Stimulated activated CD8-positive, alpha-beta memory T cell treated with anti-CD3 and anti-CD28 coated beads, Interleukin-12 subunit alpha, Interleukin-12 subunit beta, amount 100 ng/mL, for 24 hours (primary cell): ENCODE data around the gene TAF11L11.
"Not testable (repeated sequence)": the region's sequence is repeated elsewhere in the genome, so short reads cannot be mapped to it uniquely, and the experiment has no call there.

Source experiments
- DNase-seq: peaks from one replicate; pipeline ENCODE4 v3.0.0-alpha.2; 2020; ENCODE audit errors: extremely low read depth

Gene TAF11L11

DNA sequence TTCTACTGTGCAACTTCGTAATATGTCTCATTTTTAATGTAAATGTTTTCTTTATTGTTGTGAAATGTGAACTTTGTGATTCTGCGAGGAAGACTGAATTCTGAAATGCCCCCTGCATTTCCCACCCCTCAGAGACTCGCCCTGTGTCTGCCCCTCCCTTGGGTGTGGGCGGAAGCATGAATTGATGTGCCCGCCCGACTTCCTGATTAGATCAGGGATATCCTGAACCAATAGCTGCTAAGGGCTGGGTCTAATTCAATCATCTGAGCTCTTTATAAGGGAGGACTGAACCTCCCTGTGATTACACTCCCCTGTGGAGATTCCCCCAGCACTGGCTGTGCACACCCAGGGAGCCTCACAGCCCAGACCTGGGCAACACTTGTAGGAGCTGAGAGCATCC, at the start of gene TAF11L11:
Gene TAF11L11 (plus strand): TSS at position 304 of the 400 bp plus-strand sequence.
- not testable (repeated sequence) for DNase-seq

DNA sequence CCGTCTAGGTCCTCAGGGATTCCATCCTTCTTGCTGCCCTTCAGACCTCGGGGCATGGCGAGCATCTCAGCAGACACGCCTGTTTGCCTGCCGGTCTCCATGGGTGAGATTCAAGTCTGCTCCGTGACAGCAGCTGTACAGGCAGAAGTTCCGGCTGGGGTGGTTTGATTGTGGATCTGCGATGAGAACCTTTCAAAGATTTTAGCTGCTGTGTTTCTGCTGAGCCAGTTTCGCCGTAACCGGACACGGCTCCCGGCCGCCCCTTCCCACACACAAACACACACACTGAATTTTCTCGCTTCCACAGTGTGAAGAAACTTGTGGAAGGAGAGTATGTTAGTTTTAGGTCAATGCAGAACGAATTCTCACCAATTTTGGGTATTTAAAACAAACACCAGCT, 18.3 kb upstream of the TAF11L11 start, which contains the start of gene TAF11L7:
Gene TAF11L7 (minus strand): TSS at position 101 of the 400 bp plus-strand sequence.
- DNase-seq, result not testable (repeated sequence)

DNA sequence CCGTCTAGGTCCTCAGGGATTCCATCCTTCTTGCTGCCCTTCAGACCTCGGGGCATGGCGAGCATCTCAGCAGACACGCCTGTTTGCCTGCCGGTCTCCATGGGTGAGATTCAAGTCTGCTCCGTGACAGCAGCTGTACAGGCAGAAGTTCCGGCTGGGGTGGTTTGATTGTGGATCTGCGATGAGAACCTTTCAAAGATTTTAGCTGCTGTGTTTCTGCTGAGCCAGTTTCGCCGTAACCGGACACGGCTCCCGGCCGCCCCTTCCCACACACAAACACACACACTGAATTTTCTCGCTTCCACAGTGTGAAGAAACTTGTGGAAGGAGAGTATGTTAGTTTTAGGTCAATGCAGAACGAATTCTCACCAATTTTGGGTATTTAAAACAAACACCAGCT, 13.1 kb upstream of the TAF11L11 start, which contains the start of gene TAF11L8:
Gene TAF11L8 (minus strand): TSS at position 101 of the 400 bp plus-strand sequence.
- DNase-seq, result not testable (repeated sequence)

DNA sequence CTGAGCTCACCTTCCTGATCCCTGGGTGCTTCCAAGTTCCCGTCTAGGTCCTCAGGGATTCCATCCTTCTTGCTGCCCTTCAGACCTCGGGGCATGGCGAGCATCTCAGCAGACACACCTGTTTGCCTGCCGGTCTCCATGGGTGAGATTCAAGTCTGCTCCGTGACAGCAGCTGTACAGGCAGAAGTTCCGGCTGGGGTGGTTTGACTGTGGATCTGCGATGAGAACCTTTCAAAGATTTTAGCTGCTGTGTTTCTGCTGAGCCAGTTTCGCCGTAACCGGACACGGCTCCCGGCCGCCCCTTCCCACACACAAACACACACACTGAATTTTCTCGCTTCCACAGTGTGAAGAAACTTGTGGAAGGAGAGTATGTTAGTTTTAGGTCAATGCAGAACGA, 9.7 kb upstream of the TAF11L11 start, which contains the start of gene TAF11L9:
Gene TAF11L9 (minus strand): TSS at position 140 of the 400 bp plus-strand sequence.
- not testable (repeated sequence) for DNase-seq

DNA sequence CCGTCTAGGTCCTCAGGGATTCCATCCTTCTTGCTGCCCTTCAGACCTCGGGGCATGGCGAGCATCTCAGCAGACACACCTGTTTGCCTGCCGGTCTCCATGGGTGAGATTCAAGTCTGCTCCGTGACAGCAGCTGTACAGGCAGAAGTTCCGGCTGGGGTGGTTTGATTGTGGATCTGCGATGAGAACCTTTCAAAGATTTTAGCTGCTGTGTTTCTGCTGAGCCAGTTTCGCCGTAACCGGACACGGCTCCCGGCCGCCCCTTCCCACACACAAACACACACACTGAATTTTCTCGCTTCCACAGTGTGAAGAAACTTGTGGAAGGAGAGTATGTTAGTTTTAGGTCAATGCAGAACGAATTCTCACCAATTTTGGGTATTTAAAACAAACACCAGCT, 6.3 kb upstream of the TAF11L11 start, which contains the start of gene TAF11L10:
Gene TAF11L10 (minus strand): TSS at position 101 of the 400 bp plus-strand sequence.
- not testable (repeated sequence) for DNase-seq

DNA sequence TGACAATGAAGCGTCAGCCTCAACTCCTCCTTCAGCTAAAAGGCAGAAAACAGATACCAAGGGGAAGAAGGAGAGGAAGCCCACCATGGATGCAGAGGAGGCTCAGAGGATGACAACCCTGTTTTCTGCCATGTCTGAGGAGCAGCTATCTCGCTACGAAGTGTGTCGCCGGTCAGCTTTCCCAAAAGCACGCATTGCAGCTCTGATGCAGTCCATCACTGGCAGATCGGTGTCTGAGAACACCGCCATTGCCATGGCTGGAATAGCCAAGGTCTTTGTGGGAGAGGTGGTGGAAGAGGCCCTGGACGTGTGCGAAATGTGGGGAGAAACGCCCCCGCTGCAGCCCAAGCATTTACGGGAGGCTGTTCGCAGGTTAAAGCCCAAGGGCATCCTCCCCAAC, 968 bp downstream of the TAF11L11 start:
- DNase-seq, result no peak

DNA sequence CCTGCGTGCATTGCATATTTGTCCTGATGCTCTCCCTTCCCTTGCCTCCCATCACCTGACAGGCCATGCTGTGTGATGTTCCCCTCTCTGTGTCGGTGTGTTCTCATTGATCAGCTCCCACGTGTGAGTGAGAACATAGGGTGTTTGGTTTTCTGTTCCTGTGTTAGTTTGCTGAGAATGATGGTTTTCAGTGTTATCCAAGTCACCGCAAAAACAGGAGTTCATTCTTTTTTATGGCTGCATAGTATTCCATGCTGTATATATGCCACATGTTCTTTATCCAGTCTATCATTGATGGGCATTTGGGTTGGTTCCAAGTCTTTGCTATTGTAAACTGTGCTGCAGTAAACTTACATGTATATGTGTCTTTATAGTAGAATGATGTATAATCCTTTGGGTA, 3.5 kb downstream of the TAF11L11 start:
- not testable (repeated sequence) for DNase-seq

DNA sequence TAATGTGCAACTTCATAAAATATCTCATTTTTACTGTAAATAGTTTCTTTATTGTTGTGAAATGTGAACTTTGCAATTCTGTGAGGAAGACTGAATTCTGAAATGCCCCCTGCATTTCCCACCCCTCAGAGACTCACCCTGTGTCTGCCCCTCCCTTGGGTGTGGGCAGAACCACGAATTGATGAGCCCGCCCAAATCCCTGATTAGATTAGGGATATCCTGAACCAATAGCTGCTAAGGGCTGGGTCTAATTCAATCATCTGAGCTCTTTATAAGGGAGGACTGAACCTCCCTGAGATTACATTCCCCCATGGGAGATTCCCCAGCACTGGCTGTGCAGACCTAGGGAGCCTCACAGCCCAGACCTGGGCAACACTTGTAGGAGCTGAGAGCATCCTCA, 6.1 kb downstream of the TAF11L11 start, which contains the start of gene TAF11L12:
Gene TAF11L12 (plus strand): TSS at position 301 of the 400 bp plus-strand sequence.
- DNase-seq, result not testable (repeated sequence)

DNA sequence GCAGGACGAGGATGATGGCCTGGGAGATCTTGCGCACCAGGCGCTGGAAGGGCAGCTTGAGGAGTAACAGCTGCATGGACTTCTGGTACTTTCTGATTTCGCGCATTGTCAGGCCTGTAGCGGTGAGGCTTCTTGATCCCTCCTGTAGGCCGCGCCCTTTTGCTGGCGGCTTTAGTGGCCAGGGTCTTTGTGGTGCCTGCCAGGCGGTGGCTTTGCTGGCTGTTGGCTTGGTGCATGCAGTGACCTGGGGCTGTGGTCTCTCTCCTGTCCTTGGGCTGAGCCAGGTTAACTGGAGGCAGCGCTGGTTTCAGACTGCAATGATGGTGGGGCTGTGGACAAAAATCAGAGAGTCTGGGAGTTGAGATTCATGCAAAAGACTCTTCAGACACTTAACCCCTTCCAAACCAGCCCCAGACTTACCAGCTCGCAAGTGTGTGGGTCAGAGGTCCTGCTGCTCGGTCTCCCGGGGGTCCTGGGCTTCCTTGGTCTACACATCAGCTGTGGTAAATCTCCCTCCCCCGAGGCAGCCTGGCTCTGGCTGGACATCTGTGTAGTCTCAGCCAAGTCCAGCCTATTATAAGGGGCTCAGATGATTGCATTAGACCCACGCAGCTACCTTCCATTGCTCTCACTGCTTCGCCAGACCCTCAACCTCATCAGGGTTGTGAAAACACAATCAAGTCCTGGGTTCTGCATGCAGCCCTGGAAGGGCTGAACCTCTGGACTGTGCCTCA, 11.1 kb downstream of the TAF11L11 start:
- no peak for DNase-seq

DNA sequence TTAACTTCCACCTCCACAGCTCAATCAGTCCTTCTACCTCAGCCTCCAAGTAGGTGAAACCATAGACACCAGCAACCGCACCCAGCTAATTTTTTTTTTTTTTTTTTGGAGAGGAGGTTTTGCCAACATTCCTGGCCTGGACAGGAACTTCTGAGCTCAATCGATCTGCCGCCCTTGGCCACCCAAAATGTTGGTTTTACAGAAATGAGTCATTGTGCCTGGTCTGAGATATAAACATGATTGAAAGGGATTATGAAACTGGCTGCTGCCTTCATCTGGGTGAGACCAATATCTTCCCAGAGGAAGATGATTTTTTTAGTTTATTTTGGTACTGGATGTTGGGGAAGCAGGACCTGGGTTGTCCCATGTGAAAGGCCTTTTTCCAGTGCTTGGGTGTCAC, 15.4 kb downstream of the TAF11L11 start:
- no peak for DNase-seq

DNA sequence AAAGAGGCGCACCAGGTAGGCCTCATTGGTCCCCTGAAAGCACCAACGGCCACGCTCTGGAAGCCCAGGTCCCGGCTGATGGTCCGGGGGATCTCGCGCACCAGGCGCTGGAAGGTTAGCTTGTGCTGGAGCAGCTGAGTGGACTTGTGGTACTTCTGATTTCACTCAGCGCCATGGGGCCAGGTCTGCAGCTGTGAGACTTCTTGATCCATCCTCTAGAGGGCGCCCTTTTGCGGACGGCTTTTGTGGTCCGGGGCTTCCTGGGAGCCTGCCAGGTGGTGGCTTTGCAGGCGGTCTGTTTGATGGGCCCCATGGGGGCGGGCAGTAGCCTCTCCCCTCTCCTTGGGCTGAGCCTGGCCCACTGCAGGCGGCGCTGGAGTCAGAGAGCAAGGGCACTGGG, 16.6 kb downstream of the TAF11L11 start:
- no peak for DNase-seq

DNA sequence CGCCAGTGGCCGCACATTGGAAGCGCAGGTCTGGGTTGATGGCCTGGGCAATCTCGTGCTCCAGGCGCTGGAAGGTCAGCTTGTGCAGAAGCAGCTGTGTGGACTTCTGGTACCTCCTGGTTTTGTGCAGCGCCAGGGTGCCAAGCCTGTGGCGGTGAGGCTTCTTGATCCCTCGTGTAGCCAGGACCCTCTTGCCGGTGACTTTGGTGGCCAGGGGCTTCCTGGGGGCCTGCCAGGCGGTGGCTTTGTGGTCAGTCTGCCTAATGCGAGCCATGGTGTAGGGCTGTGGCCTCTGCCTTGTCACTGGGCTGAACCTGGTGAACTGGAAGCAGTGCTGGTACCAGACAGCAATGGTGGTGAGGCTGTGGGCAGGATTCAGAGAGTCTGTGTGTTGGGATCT, 21.7 kb downstream of the TAF11L11 start:
- DNase-seq, result no peak

DNA sequence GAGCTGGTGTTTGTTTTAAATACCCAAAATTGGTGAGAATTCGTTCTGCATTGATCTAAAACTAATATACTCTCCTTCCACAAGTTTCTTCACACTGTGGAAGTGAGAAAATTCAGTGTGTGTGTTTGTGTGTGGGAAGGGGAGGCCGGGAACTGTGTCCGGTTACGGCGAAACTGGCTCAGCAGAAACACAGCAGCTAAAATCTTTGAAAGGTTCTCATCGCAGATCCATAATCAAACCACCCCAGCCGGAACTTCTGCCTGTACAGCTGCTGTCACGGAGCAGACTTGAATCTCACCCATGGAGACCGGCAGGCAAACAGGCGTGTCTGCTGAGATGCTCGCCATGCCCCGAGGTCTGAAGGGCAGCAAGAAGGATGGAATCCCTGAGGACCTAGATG, 27.8 kb downstream of the TAF11L11 start, which contains the start of gene TAF11L13:
Gene TAF11L13 (plus strand): TSS at position 301 of the 400 bp plus-strand sequence.
- not testable (repeated sequence) for DNase-seq

DNA sequence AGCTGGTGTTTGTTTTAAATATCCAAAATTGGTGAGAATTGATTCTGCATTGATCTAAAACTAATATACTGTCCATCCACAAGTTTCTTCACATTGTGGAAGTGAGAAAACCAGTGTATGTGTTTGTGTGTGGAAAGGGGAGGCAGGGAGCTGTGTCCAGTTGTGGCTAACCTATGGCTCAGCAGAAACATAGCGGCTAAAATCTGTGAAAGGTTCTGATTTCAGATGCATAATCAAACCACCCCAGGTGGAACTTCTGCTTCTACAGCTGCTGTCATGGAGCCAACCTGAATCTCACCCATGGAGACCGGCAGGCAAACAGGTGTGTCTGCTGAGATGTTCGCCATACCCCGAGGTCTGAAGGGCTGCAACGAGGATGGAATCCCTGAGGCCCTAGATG, 30.2 kb downstream of the TAF11L11 start, which contains the start of gene TAF11L14:
Gene TAF11L14 (plus strand): TSS at position 301 of the 400 bp plus-strand sequence.
- DNase-seq, result no peak

DNA sequence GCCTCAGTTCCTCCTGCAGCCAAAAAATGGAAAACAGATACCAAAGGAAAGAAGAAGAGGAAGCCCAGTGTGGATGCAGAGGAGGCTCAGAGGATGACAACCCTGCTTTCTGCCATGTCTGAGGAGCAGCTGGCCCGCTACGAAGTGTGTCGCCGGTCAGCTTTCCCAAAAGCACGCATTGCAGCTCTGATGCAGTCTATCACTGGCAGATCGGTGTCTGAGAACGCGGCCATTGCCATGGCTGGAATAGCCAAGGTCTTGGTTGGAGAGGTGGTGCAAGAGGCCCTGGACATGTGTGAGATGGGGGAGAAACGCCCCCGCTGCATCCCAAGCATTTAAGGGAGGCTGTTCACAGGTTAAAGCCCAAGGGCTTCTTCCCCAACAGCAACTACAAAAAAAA, 45.2 kb downstream of the TAF11L11 start:
- not testable (repeated sequence) for DNase-seq

DNA sequence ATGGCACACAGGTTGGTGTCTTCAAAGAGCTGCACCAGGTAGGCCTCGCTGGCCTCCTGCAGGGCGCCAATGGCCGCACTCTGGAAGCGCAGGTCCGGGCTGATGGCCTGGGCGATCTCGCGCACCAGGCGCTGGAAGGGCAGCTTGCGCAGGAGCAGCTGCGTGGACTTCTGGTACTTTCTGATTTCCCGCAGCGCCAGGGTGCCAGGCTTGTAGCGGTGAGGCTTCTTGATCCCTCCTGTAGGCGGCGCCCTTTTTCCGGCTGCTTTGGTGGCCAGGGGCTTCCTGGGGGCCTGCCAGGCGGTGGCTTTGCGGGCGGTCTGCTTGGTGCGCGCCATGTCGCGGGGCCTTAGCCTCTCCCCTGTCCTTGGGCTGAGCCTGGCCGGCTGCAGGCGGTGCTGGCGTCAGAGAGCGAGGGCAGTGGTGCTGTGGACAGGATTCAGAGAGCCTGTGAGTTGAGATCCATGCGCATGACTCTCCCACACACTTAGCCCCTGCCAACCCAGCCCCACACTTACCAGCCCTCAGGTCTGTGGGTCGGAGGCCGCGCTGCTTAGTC, 51.3 kb downstream of the TAF11L11 start:
- DNase-seq, result not testable (repeated sequence)
